Measurements from ENCODE around the gene MYO3B. TPM values are rescaled to one million over a fixed set of nuclear protein-coding genes. Genes with fewer than 3 reads are reported as not detected.

The MYO3B gene
- total and polyA plus RNA-seq, 11 donors, result 0.09 to 0.19 (median 0.10) TPM; not detected in 8

GRCh38 chr2:170185319-170185718 lies 7.4 kb downstream of the MYO3B start:
- no peak for ATAC-seq
- peaks cover 0 to 44% (median 16%) of the 10 kb centered on the region in 12 donors for H3K9me3 ChIP-seq
- H3K27me3 ChIP-seq, result no peaks in the 10 kb centered on the region
- intact Hi-C loops (cut with DNase I), result no loop called here
- no peaks in the 10 kb centered on the region for H3K36me3 ChIP-seq
- no peak overlapping the region for H3K27ac ChIP-seq
- no peak for TF ChIP-seq POLR2A (IDR thresholded peaks at IDR 0.05)
- TF ChIP-seq, protein P1, sequence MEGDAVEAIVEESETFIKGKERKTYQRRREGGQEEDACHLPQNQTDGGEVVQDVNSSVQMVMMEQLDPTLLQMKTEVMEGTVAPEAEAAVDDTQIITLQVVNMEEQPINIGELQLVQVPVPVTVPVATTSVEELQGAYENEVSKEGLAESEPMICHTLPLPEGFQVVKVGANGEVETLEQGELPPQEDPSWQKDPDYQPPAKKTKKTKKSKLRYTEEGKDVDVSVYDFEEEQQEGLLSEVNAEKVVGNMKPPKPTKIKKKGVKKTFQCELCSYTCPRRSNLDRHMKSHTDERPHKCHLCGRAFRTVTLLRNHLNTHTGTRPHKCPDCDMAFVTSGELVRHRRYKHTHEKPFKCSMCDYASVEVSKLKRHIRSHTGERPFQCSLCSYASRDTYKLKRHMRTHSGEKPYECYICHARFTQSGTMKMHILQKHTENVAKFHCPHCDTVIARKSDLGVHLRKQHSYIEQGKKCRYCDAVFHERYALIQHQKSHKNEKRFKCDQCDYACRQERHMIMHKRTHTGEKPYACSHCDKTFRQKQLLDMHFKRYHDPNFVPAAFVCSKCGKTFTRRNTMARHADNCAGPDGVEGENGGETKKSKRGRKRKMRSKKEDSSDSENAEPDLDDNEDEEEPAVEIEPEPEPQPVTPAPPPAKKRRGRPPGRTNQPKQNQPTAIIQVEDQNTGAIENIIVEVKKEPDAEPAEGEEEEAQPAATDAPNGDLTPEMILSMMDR (IDR thresholded peaks at IDR 0.05), result no peak
- H3K4me1 ChIP-seq, result no peaks in the 10 kb centered on the region
- no peak overlapping the region for H3K4me3 ChIP-seq
- no peak for DNase-seq

GRCh38 chr2:170189757-170190156 lies 11.8 kb downstream of the MYO3B start:
- no peaks in the 10 kb centered on the region for H3K36me3 ChIP-seq
- no peak for DNase-seq
- TF ChIP-seq, protein P1 (IDR thresholded peaks at IDR 0.05), result no peak
- no peak for TF ChIP-seq POLR2A (IDR thresholded peaks at IDR 0.05)
- H3K4me3 ChIP-seq, result no peak overlapping the region
- H3K4me1 ChIP-seq, result no peaks in the 10 kb centered on the region
- H3K27me3 ChIP-seq, result no peaks in the 10 kb centered on the region
- H3K9me3 ChIP-seq, result peaks cover 0 to 56% (median 16%) of the 10 kb centered on the region in 12 donors
- intact Hi-C loops (cut with DNase I), result no loop called here
- no peak for ATAC-seq
- H3K27ac ChIP-seq, result no peak overlapping the region

DNA sequence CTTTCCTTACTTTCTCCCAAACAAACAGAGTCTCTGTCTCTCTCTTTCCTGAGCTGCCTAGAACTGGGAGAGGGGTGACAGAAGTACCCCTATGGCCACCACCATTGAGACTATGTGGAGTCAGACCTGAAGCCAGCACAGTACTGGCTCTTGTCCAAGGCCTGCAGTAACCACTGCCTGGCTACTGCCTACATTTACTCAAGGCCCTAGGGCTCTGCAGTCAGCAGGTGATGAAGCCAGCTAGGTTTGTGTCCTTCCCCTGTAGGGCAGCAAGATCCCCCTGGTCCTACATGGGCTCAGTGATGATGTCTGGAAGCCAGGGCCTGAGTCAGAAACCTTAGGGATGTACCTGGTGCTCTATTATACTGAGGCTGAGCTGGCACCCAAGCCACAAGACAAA lies 12.2 kb downstream of the MYO3B start:
- Histone ChIP-seq H3K9me3 (peaks cover 0 to 52% (median 14%) of the 10 kb centered on the region in 12 donors), H3K4me1 (no peaks in the 10 kb centered on the region), H3K27ac (no peak overlapping the region), H3K4me3 (no peak overlapping the region), H3K27me3 (no peaks in the 10 kb centered on the region), H3K36me3 (no peaks in the 10 kb centered on the region)
- DNase-seq (no peak), ATAC-seq (no peak)
- no peak for TF ChIP-seq POLR2A (IDR thresholded peaks at IDR 0.05)
- TF ChIP-seq, protein P1 (IDR thresholded peaks at IDR 0.05), result no peak
- intact Hi-C loops (cut with DNase I), result no loop called here

DNA sequence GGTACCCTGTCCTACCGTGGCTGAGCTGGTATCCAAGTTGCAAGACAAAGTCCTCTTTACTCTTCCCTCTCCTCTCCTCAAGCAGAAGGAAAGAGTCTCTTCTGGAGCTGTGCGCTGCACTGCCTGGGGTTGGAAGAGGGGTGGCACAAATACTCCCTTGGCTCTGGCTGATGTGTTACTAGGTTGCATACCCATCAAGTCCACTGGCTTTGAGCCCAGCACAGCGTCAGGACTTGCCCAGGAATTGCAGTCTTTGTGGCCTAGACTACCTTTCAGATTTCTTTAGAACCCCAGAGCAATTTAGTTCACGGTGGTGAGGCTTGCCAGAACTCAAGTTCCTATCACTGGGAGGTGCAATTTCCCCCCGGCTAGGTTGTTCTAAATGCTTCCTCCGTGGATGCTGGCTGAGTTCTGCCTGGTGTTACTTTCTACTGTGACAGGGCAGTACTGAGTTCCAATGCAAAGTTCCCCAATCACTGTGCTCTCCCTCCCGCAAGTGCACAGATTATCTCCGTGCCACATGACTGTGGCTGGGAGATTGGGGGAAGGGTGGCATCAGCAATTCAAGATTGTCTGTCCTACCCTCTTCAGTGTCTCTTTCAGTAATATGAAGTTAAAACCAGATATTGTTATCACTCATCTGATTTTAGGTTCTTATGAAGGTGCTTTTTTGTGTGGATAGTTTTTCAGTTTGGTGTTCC lies 13.4 kb downstream of the MYO3B start:
- no peaks in the 10 kb centered on the region for H3K4me1 ChIP-seq
- intact Hi-C loops (cut with DNase I), result no loop called here
- H3K36me3 ChIP-seq, result no peaks in the 10 kb centered on the region
- WGBS, 4 donors, result 73 to 82% (median 77%) methylated on average over 8 of the region's 8 CpGs
- ATAC-seq (no peak), DNase-seq (no peak)
- peaks cover 0 to 40% (median 5%) of the 10 kb centered on the region in 12 donors for H3K9me3 ChIP-seq
- H3K27ac ChIP-seq, result no peak overlapping the region
- H3K27me3 ChIP-seq, result no peaks in the 10 kb centered on the region
- TF ChIP-seq, protein P1 (IDR thresholded peaks at IDR 0.05), result no peak
- no peak for TF ChIP-seq POLR2A (IDR thresholded peaks at IDR 0.05)
- no peak overlapping the region for H3K4me3 ChIP-seq
